HG02678 (cell line): ENCODE data around the gene TASP1.

ENCODE experiments used
- ATAC-seq: cut with Tn5 transposase; IDR thresholded peaks from one replicate; pipeline ENCODE4 v1.9.1; 2021; ENCODE audit warnings: mild to moderate bottlenecking, moderate library complexity; ENCODE audit not compliant: unreplicated experiment

Gene TASP1

GRCh38 chr20:13355411-13355810, 283.3 kb downstream of the TASP1 start:
- no peak for ATAC-seq

- no peak for ATAC-seq
Measured at GRCh38 chr20:13353261-13353945, 285.3 kb downstream of the TASP1 start.

GRCh38 chr20:13349235-13349604, 289.5 kb downstream of the TASP1 start:
- ATAC-seq = no peak

GRCh38 chr20:13348311-13349234, 290.2 kb downstream of the TASP1 start:
- ATAC-seq = no peak

- no peak for ATAC-seq
Measured at GRCh38 chr20:13344671-13345070, 294.1 kb downstream of the TASP1 start.

GRCh38 chr20:13342469-13343242, 296.1 kb downstream of the TASP1 start:
- ATAC-seq = no peak

GRCh38 chr20:13341737-13342393, 296.9 kb downstream of the TASP1 start:
- ATAC-seq = peak; percentile 53

GRCh38 chr20:13340088-13340487, 298.6 kb downstream of the TASP1 start:
- no peak for ATAC-seq
